GM20000 (cell line): ENCODE measurements around the gene RPS6KL1.
"Not testable (repeated sequence)": the region's sequence is repeated elsewhere in the genome, so short reads cannot be mapped to it uniquely, and the experiment has no call there.

Experiments
- DNase-seq: peaks from one replicate; pipeline ENCODE4 v3.0.0; 2012; ENCODE audit warnings: low spot score
- CTCF ChIP-seq: IDR thresholded peaks from 2 replicates; pipeline ENCODE4 v1.5.1; 2012; ENCODE audit warnings: mild to moderate bottlenecking, control low read depth; ENCODE audit errors: extremely low read depth, missing control alignments

RPS6KL1 gene

GRCh38 chr14:74938531-74939495 lies 15.8 kb upstream of the RPS6KL1 start:
- no peak for DNase-seq
- no peak for TF ChIP-seq CTCF

- DNase-seq = no peak
- TF ChIP-seq CTCF = no peak
Observed at GRCh38 chr14:74937171-74937570, 14.1 kb upstream of the RPS6KL1 start.

- no peak for DNase-seq
- no peak for TF ChIP-seq CTCF
Observed at GRCh38 chr14:74936731-74937130, 13.7 kb upstream of the RPS6KL1 start.

GRCh38 chr14:74936151-74936550 lies 13.1 kb upstream of the RPS6KL1 start:
- no peak for DNase-seq
- TF ChIP-seq CTCF = no peak

- no peak for DNase-seq
- TF ChIP-seq CTCF = no peak
Observed at GRCh38 chr14:74935360-74935680, 12.3 kb upstream of the RPS6KL1 start.

GRCh38 chr14:74934476-74935359 lies 11.7 kb upstream of the RPS6KL1 start:
- no peak for DNase-seq
- TF ChIP-seq CTCF = no peak

GRCh38 chr14:74934041-74934440 lies 11.0 kb upstream of the RPS6KL1 start:
- DNase-seq = no peak
- no peak for TF ChIP-seq CTCF

GRCh38 chr14:74932936-74933335 lies 9.9 kb upstream of the RPS6KL1 start:
- DNase-seq = not testable (repeated sequence)
